DMS53 (cell line): ENCODE results near the gene PSMA7.

Source experiments
- DNase-seq: peaks from one replicate; lab custom pipeline; 2025; lab: John Stamatoyannopoulos, UW

Gene PSMA7

GRCh38 chr20:62171245-62171644 is 28.1 kb upstream of the PSMA7 start:
- DNase-seq = no peak

GRCh38 chr20:62170536-62170935 is 27.3 kb upstream of the PSMA7 start:
- no peak for DNase-seq

- no peak for DNase-seq
Measured at GRCh38 chr20:62168890-62169435, 25.8 kb upstream of the PSMA7 start.

- DNase-seq = no peak
Measured at GRCh38 chr20:62168061-62168460, 24.9 kb upstream of the PSMA7 start.

- no peak for DNase-seq
Measured at GRCh38 chr20:62167474-62167873, 24.3 kb upstream of the PSMA7 start.

- no peak for DNase-seq
Measured at GRCh38 chr20:62165762-62166399, 22.7 kb upstream of the PSMA7 start.

GRCh38 chr20:62164879-62165761 is 21.9 kb upstream of the PSMA7 start:
- DNase-seq = no peak

- no peak for DNase-seq
Measured at GRCh38 chr20:62163986-62164762, 21.0 kb upstream of the PSMA7 start.

- DNase-seq = no peak
Measured at GRCh38 chr20:62163485-62163865, 20.3 kb upstream of the PSMA7 start.

- no peak for DNase-seq
Measured at GRCh38 chr20:62162765-62163484, 19.7 kb upstream of the PSMA7 start.

GRCh38 chr20:62161347-62161746 is 18.2 kb upstream of the PSMA7 start:
- no peak for DNase-seq

- DNase-seq = no peak
Measured at GRCh38 chr20:62160876-62161275, 17.7 kb upstream of the PSMA7 start.

- DNase-seq = no peak
Measured at GRCh38 chr20:62160253-62160652, 17.1 kb upstream of the PSMA7 start.

GRCh38 chr20:62159839-62160238 is 16.6 kb upstream of the PSMA7 start:
- DNase-seq = no peak

- no peak for DNase-seq
Measured at GRCh38 chr20:62159052-62159451, 15.9 kb upstream of the PSMA7 start.

GRCh38 chr20:62158541-62158940 is 15.3 kb upstream of the PSMA7 start:
- DNase-seq = no peak

- DNase-seq = no peak
Measured at GRCh38 chr20:62158088-62158400, 14.8 kb upstream of the PSMA7 start.

GRCh38 chr20:62157387-62158087 is 14.3 kb upstream of the PSMA7 start:
- no peak for DNase-seq

GRCh38 chr20:62156592-62157386 is 13.6 kb upstream of the PSMA7 start:
- peak; percentile 63 for DNase-seq

- no peak for DNase-seq
Measured at GRCh38 chr20:62156254-62156556, 13.0 kb upstream of the PSMA7 start.
